Mesenchymal stem cell (in vitro differentiated cells and primary cell): ENCODE data around the gene MAP4K4.
"Not testable (repeated sequence)": the region's sequence is repeated elsewhere in the genome, so short reads cannot be mapped to it uniquely, and the experiment has no call there.

Experiments used
- DNase-seq: peaks from one replicate; pipeline ENCODE4 v3.0.0-alpha.2; 2013
- H2AFZ ChIP-seq: one replicate; pipeline ENCODE4 v1.6.1; 2013; ENCODE audit warnings: low read depth, mild to moderate bottlenecking, control low read depth, inconsistent platforms, low read length, moderate library complexity
- H2AK5ac ChIP-seq: 2 replicates; pipeline ENCODE4 v1.6.1; 2013; ENCODE audit warnings: low read length, moderate library complexity, mild to moderate bottlenecking, inconsistent platforms; ENCODE audit not compliant: severe bottlenecking
- H2BK120ac ChIP-seq: one replicate; pipeline ENCODE4 v1.6.1; 2013; ENCODE audit warnings: low read depth, mild to moderate bottlenecking, inconsistent platforms, low read length, moderate library complexity
- H2BK12ac ChIP-seq, 2 experiments: one replicate each; pipeline ENCODE4 v1.6.1; 2013; ENCODE audit warnings: inconsistent platforms in 2 of 2, low read length in 2 of 2, mild to moderate bottlenecking in 2 of 2, moderate library complexity in 2 of 2, control low read depth in 1 of 2
- H2BK15ac ChIP-seq: one replicate; pipeline ENCODE4 v1.6.1; 2013; ENCODE audit warnings: mild to moderate bottlenecking, low read depth, inconsistent platforms; ENCODE audit not compliant: poor library complexity, severe bottlenecking
- H2BK5ac ChIP-seq: 2 replicates; pipeline ENCODE4 v1.6.1; 2013; ENCODE audit warnings: low read depth, mild to moderate bottlenecking, low read length, control low read depth, inconsistent platforms; ENCODE audit not compliant: poor library complexity, severe bottlenecking
- H3K14ac ChIP-seq, 2 experiments: one replicate each; pipeline ENCODE4 v1.6.1; 2013; ENCODE audit warnings: inconsistent platforms in 2 of 2, low read length in 2 of 2, control low read depth in 1 of 2, mild to moderate bottlenecking in 1 of 2, moderate library complexity in 1 of 2
- H3K18ac ChIP-seq, 2 experiments: one replicate each; pipeline ENCODE4 v1.6.1; 2013; ENCODE audit warnings: inconsistent platforms in 2 of 2, low read length in 2 of 2, control low read depth in 1 of 2, low read depth in 1 of 2, mild to moderate bottlenecking in 1 of 2
- H3K23ac ChIP-seq, 2 experiments: one replicate each; pipeline ENCODE4 v1.6.1; 2013; ENCODE audit warnings: inconsistent platforms in 2 of 2, low read length in 2 of 2, mild to moderate bottlenecking in 2 of 2, moderate library complexity in 2 of 2, control low read depth in 1 of 2
- H3K27ac ChIP-seq: 2 replicates; pipeline ENCODE4 v1.5.1; 2013; ENCODE audit warnings: mild to moderate bottlenecking, moderate library complexity, low read length, control low read depth, inconsistent platforms; ENCODE audit not compliant: poor library complexity, severe bottlenecking
- H3K27me3 ChIP-seq, 2 experiments: 2 replicates each; pipeline versions ENCODE4 v1.6.1 to v1.7.0; 2013; ENCODE audit warnings: low read length in 2 of 2, mild to moderate bottlenecking in 2 of 2, moderate library complexity in 2 of 2, control low read depth in 1 of 2, inconsistent platforms in 1 of 2; ENCODE audit not compliant: control insufficient read depth in 1 of 2, insufficient read depth in 1 of 2
- H3K36me3 ChIP-seq, 2 experiments: 2 replicates each; pipeline versions ENCODE4 v1.6.1 to v1.7.0; 2013; ENCODE audit warnings: low read length in 2 of 2, control low read depth in 1 of 2, inconsistent platforms in 1 of 2, low read depth in 1 of 2, mild to moderate bottlenecking in 1 of 2; ENCODE audit not compliant: insufficient read depth in 2 of 2, control insufficient read depth in 1 of 2
- H3K4ac ChIP-seq, 2 experiments: one replicate each; pipeline ENCODE4 v1.6.1; 2013; ENCODE audit warnings: inconsistent platforms in 2 of 2, low read length in 2 of 2, mild to moderate bottlenecking in 2 of 2, moderate library complexity in 2 of 2, control low read depth in 1 of 2, low read depth in 1 of 2
- H3K4me1 ChIP-seq: 2 replicates; pipeline ENCODE4 v1.6.1; 2013; ENCODE audit warnings: low read depth, low read length, control low read depth; ENCODE audit not compliant: control insufficient read depth, insufficient read depth
- H3K4me2 ChIP-seq: 2 replicates; pipeline ENCODE4 v1.6.1; 2013; ENCODE audit warnings: low read length, mild to moderate bottlenecking, inconsistent platforms; ENCODE audit not compliant: poor library complexity, severe bottlenecking
- H3K4me3 ChIP-seq, 2 experiments: 2 replicates each; pipeline versions ENCODE4 v1.5.1 to v1.7.0; 2013; ENCODE audit warnings: low read length in 2 of 2, mild to moderate bottlenecking in 2 of 2, control low read depth in 1 of 2, low read depth in 1 of 2; ENCODE audit not compliant: insufficient read depth in 1 of 2
- H3K79me1 ChIP-seq: replicated peaks from 2 replicates; pipeline ENCODE4 v1.6.1; 2013; ENCODE audit warnings: mild to moderate bottlenecking, control low read depth, low read length, inconsistent platforms; ENCODE audit not compliant: poor library complexity, severe bottlenecking
- H3K9ac ChIP-seq: 2 replicates; pipeline ENCODE4 v1.7.0; 2013; ENCODE audit warnings: mild to moderate bottlenecking, low read length, moderate library complexity
- H3K9me3 ChIP-seq: 2 replicates; pipeline ENCODE4 v1.7.0; 2013; ENCODE audit warnings: mild to moderate bottlenecking, low read length; ENCODE audit not compliant: control insufficient read depth
- H4K8ac ChIP-seq: one replicate; pipeline ENCODE4 v1.6.1; 2013; ENCODE audit warnings: inconsistent platforms, mild to moderate bottlenecking, low read length, moderate library complexity
- H4K91ac ChIP-seq: one replicate; pipeline ENCODE4 v1.6.1; 2013; ENCODE audit warnings: mild to moderate bottlenecking, low read length, inconsistent platforms
- WGBS: methylation state at CpG from one replicate; pipeline ENCODE4 v1.1.7; 2013; ENCODE audit warnings: mixed read lengths; 5-methylcytosine and 5-hydroxymethylcytosine counted together

Gene MAP4K4

DNA sequence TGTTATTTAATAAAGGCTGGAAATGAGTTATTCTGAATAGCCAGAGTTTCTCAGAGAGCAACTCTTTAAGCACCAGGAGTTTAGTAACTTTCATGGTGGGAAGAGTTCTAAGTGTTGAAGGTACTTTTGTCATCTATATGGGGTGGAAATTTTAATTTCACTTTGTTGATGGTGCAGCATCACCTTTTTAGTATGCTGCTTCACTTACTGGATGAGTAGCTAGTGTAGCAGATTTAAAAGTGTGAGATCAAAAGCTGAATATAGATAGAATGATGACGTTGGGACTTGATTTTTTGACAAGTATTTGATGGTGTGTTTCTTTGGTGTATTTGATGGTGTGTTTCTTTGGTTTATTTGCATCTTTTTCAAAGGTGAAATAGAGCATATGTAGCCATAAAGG is 47.3 kb downstream of the MAP4K4 start:
- H3K9me3 ChIP-seq, result no peaks in the 10 kb centered on the region
- H2BK12ac ChIP-seq, result no peak overlapping the region
- H2AK5ac ChIP-seq, result no peak overlapping the region
- H3K36me3 ChIP-seq, result peaks cover 0 to 12% of the 10 kb centered on the region in 2 experiments
- 62% methylated on average over 1 of the region's 1 CpG for WGBS
- no peak overlapping the region for H2AFZ ChIP-seq
- no peak for DNase-seq
- H3K4ac ChIP-seq, result no peak overlapping the region
- H3K18ac ChIP-seq, result no peak overlapping the region
- H3K23ac ChIP-seq, result no peak overlapping the region
- H3K4me2 ChIP-seq, result no peak overlapping the region
- H3K27ac ChIP-seq, result no peak overlapping the region
- no peak overlapping the region for H2BK120ac ChIP-seq
- no peak overlapping the region for H3K14ac ChIP-seq
- peaks cover 1% of the 10 kb centered on the region for H3K79me1 ChIP-seq
- no peak overlapping the region for H2BK15ac ChIP-seq
- H4K91ac ChIP-seq, result no peak overlapping the region
- H2BK5ac ChIP-seq, result no peak overlapping the region
- H4K8ac ChIP-seq, result no peak overlapping the region
- no peak overlapping the region for H3K4me3 ChIP-seq
- H3K4me1 ChIP-seq, result peaks cover 18% of the 10 kb centered on the region
- H3K9ac ChIP-seq, result peak overlapping the region; percentile 32
- H3K27me3 ChIP-seq, result no peaks in the 10 kb centered on the region

DNA sequence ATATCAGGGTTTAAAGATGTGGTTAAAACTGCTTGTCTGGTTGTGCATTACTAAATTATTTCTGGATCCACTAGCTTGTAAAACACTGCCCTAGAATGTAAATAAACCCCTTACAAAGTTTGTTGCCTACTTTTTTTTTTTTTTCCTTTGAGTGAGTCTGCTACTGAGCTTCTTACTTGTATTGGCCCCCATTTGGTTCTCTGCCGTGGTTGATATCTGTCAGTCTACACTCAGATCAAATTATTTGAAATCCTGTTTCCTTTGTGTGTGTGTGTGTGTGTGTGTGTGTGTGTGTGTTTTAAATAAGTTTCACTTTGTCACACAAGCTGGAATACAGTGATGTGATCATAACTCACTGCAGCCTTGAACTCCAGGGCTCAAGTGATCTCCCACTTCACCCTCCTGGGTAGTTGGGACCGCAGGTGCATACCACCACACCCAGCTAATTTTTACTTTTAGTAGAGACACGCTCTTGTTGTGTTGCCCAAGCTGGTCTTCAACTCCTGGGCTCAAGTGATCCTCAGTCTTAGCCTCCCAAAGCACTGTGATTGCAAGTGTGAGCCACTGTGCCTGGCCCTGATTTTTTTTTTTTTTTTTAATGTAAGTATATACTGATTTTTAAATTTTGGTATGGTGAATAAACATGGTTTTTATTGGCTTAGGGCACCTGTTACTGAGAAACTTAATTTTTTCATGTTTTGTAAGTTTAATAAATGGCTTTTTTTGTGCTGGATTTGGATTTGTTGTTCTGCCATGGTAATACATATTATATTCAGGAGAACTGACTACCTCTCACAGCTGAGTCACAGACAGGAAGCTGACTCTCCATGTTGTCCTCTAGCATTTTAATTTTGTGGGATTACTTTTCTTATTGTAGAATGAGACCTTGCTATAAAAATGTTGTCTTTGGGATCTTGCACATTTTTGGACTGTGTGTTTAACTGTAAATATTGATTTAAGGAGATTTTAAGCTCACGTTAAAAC is 48.5 kb downstream of the MAP4K4 start:
- Histone ChIP-seq H2AFZ (no peak overlapping the region), H3K9me3 (no peaks in the 10 kb centered on the region), H3K18ac (no peak overlapping the region), H4K8ac (no peak overlapping the region), H4K91ac (no peak overlapping the region), H3K23ac (no peak overlapping the region), H2BK15ac (no peak overlapping the region), H3K27ac (peak overlapping the region; percentile 68), H2AK5ac (peak overlapping the region; percentile 75), H3K4me3 (no peak overlapping the region), H3K14ac (no peak overlapping the region), H3K36me3 (peaks cover 0 to 16% of the 10 kb centered on the region in 2 experiments), H2BK120ac (no peak overlapping the region), H3K4me2 (no peak overlapping the region), H3K4me1 (peaks cover 19% of the 10 kb centered on the region), H3K79me1 (peaks cover 1% of the 10 kb centered on the region), H2BK12ac (no peak overlapping the region), H3K27me3 (no peaks in the 10 kb centered on the region), H3K9ac (peak overlapping the region; percentile 75), H3K4ac (no peak overlapping the region), H2BK5ac (no peak overlapping the region)
- peak; percentile 68 for DNase-seq
- WGBS, result 69% methylated on average over 3 of the region's 4 CpGs

DNA sequence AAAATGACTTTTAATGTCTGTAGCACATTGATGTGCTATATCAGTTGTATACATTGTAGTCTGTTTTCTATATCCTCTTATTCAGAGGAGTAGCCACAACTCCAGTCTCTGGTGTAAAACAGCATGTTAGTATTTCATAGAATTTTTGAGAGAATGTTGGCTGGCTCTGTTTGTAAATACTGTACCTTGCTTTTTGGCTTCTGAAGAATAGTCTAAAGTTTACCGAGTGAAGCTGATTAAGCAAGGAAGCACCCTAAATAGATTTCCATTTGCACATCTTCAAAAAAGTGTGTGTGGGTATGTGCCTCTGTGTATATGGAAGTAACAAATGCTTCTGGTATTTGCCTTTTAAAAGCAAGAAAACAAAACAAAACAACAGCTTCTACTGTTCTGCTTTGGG is 50.5 kb downstream of the MAP4K4 start:
- Histone ChIP-seq H3K4me1 (peaks cover 20% of the 10 kb centered on the region), H3K14ac (no peak overlapping the region), H3K4me2 (peak overlapping the region; percentile 50), H2AK5ac (no peak overlapping the region), H3K18ac (no peak overlapping the region), H2BK12ac (no peak overlapping the region), H3K4me3 (no peak overlapping the region), H2BK120ac (no peak overlapping the region), H3K27me3 (no peaks in the 10 kb centered on the region), H2AFZ (no peak overlapping the region), H3K23ac (no peak overlapping the region), H2BK15ac (no peak overlapping the region), H3K4ac (no peak overlapping the region), H4K8ac (no peak overlapping the region), H3K9ac (no peak overlapping the region), H4K91ac (no peak overlapping the region), H3K79me1 (no peaks in the 10 kb centered on the region), H2BK5ac (peak overlapping the region; percentile 8), H3K9me3 (no peaks in the 10 kb centered on the region), H3K36me3 (peaks cover 0 to 28% of the 10 kb centered on the region in 2 experiments), H3K27ac (no peak overlapping the region)
- no peak for DNase-seq
- 57% methylated on average over 1 of the region's 1 CpG for WGBS

DNA sequence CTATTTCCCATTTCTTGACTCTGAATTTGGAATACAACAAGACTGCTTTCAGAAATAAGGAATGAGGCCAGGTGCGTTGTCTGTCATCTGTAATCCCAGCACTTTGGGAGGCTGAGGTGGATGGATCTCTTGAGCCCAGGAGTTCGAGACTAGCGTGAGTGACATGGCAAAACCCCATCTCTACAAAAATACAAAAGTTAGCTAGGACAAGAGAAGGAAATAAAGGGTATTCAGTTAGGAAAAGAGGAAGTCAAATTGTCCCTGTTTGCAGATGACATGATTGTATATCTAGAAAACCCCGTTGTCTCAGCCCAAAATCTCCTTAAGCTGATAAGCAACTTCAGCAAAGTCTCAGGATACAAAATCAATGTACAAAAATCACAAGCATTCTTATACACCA is 51.0 kb downstream of the MAP4K4 start:
- not testable (repeated sequence) for H2BK5ac ChIP-seq, H3K4ac ChIP-seq, H3K9ac ChIP-seq, H3K23ac ChIP-seq, H3K9me3 ChIP-seq, H3K79me1 ChIP-seq, DNase-seq, H2BK120ac ChIP-seq, H2BK15ac ChIP-seq, H3K4me2 ChIP-seq, H3K27me3 ChIP-seq, H2BK12ac ChIP-seq, H4K91ac ChIP-seq, H3K14ac ChIP-seq, H2AFZ ChIP-seq, H3K27ac ChIP-seq, H3K4me3 ChIP-seq, H3K18ac ChIP-seq, H2AK5ac ChIP-seq, H4K8ac ChIP-seq
- peaks cover 0 to 28% of the 10 kb centered on the region in 2 experiments for H3K36me3 ChIP-seq
- 100% methylated on average over 1 of the region's 4 CpGs for WGBS
- H3K4me1 ChIP-seq, result peaks cover 19% of the 10 kb centered on the region
